MV-4-11 (cell line): Measurements from ENCODE around the gene ADIRF.
"Not testable (repeated sequence)": the region's sequence is repeated elsewhere in the genome, so short reads cannot be mapped to it uniquely, and the experiment has no call there.

Experiments
- DNase-seq: peaks from one replicate; lab custom pipeline; 2025; lab: John Stamatoyannopoulos, UW

The ADIRF gene

GRCh38 chr10:86960863-86961434, 7.3 kb upstream of the ADIRF start:
- DNase-seq, result no peak

DNA sequence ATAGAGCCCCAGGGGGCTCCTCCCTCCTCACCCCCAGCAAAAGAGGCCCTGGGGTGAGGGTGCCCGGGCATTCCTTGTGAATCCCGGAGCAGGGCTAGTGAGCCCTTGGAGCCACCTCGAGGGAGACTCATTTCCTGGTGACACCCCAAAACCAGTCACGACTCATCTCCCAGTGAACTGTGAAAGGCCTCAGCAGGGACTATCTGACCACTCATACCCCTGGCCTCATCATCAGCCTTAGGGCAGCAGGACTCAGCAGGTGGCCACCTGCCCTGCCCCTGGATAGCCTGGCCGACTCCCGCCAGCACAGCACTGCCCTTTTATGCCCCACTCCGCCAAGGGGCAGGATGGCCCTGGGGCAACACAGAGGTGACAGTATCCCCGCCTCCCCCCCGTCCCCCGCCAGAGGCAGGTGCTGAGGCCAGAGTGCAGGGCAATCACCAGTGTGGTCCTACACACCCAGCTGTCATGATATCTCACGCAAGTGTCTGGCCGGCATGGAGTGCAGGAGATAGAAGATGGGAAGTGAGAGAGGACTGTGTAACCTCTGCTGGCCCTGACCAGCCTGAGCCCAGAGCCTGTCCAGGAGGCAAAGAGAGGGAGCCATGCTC, 6.7 kb upstream of the ADIRF start:
- DNase-seq, result no peak

DNA sequence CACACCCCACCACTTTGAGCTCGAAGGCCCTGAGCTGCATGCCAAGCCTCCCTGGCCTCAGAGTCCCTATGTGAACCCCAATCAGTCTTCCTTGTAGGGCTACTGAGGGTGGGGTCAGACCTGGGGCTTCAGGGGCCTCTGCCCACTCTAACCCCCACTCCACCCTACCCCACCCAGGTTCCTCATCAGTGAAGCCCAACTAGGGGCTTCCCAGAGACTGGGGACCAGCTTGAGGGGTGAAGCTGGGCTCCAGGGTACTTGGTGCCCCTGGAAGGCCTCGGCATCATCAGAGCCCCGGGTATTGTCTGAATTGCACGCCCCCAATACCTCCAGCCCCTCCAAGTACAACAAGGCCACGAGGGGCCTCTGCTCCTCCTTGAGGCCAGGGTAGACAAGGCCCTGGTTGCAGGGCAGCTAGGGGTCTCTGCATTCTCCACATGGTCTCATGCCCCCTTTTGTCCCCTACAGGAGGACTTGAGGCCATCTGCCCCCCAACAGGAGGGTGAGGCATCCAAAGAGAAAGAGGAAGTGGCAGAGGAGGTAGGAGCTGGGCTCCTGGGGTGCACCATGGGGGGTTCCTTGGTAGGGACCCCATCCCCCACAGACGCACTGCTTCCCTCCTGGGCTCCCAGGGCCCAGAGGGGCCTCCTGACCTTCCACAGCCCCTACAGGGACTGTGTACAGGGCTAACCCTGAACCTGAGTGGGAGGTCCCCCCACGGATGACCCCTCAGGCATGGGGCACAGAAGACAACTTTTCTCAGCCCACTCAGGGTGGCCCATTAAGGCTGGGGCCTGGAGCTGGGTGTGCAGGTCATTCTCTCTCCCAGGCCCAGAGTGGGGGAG, 5.9 kb upstream of the ADIRF start:
- DNase-seq, result no peak

GRCh38 chr10:86962981-86963310, 5.3 kb upstream of the ADIRF start:
- DNase-seq, result no peak

DNA sequence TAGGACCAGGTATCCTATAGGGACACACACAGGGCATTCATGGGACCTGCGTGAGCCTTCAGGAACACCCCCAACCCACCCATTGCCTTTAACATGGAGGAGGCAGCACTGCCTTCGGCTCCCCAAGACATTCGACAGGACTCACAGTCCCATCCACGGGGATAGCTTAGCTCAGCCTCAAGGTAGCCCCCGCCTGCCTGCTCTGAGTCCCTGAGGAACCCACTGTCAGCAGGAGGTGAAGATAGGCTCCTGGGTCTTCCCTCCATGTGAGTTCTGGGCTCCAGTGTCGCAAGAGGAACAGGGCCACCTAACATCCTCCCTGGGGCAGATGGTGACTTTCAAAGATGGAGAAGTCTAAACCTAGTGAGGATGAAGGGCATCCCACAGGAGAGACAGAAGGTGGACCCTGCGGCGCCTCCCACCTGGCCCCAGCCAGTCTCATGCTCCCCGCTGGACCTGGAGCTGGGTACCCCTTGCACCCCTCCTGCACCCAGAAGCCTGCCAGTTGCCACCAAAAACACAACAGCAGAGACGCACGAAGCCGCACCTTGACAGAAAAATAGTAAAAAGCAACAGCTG, 4.9 kb upstream of the ADIRF start:
- DNase-seq, result no peak

- DNase-seq, result no peak
These were observed 4.0 kb upstream of the ADIRF start for GRCh38 chr10:86964061-86964846.

DNA sequence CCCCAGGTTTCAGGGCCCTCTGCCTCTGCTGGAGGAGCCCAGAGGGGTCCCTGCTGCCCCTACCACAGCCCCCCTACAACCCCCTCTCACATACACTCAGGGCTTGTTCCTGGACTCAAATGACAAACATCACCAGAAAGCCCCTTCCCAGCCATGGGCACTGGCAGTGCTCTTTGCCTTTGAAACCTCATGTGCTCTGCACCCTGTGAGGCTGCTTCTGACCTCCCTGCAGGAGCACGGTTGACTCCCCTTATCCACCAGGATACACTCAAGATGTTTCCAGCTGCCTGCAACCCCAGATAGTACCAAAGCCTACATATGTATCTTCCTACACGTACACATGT, 3.5 kb upstream of the ADIRF start:
- no peak for DNase-seq

DNA sequence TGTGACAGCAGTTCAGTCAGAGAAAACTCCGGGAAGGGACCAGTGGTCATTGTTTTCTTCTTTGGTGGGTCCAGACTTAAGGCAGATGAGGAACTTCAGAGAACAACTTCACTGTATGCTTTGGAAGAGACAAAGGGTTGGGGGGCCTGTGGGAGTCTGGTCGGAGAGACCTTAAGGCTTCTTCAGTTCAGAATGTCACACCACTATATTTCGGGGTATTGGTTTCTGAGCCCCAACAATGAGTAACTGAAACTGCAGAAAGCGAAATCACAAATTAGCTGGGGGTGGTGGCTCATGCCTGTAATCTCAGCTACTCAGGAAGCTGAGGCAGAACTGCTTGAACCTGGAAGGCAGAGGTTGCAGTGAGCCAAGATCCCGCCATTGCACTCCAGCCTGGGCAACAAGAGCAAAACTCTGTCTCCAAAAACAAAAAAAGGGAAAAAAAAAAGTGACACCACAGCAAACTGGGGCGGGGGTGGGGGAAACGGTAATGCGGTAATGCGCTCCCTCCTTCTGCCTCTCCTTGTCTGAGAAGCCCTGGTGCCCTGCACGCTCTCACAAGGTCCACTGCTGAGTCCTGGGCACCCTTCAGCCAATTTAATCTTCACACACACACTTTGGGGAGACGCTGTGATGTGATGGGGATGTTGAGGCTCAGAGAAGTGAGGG, 2.2 kb upstream of the ADIRF start:
- no peak for DNase-seq

DNA sequence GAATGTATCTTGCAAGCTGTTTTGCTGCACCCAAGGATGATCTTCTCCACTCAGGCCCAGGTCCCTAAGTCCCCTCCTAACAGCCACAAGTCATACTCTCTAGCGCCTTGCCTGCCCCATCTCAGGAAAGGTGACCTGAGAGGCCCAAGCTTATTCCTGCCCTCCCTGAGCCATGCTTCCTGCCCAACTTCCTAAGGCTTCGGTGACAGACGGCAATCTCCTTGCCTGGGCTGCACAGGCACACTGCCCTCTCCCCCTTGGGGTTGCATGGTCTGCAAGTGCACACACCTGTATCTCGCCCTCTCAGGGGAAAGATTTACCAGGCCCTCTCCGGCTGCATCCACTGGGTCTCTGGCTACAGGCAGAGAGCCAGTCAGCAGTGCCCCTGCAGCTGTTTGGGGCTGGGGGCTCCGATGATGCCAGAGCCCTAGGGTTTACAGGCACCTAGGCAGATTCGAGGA, 771 bp upstream of the ADIRF start:
- no peak for DNase-seq

GRCh38 chr10:86968994-86969355, 693 bp downstream of the ADIRF start:
- no peak for DNase-seq

DNA sequence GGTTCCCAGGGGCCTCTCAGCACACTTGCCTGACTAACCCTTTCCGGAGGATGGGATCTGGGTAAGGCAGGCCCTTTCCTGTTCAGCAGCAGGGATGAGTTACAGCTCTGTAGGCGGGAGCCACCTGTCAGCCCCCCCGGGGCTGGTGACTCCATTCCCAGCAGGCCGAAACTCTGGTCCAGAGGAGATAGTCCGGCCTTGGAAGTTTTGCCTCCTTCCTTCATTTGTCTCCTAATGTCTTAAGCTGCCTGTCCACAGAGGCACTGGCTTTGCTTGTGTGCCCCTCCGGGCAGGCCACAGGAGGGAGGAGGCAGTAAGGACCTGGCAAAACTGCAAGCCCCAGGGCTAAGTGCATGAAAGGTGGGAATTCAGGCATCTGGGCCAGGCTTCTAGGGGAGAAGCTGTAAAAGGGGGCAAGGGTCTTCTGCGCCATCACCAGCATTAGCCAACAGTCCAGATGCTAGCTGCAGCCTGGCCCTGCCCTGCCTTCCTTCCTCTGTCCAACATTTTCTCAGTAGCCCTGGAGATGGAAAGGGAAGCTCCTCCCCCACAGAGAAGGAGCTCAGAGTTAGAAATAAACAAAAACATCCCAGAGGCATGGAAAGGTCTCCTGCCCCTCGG, 1.2 kb downstream of the ADIRF start:
- DNase-seq, result no peak

DNA sequence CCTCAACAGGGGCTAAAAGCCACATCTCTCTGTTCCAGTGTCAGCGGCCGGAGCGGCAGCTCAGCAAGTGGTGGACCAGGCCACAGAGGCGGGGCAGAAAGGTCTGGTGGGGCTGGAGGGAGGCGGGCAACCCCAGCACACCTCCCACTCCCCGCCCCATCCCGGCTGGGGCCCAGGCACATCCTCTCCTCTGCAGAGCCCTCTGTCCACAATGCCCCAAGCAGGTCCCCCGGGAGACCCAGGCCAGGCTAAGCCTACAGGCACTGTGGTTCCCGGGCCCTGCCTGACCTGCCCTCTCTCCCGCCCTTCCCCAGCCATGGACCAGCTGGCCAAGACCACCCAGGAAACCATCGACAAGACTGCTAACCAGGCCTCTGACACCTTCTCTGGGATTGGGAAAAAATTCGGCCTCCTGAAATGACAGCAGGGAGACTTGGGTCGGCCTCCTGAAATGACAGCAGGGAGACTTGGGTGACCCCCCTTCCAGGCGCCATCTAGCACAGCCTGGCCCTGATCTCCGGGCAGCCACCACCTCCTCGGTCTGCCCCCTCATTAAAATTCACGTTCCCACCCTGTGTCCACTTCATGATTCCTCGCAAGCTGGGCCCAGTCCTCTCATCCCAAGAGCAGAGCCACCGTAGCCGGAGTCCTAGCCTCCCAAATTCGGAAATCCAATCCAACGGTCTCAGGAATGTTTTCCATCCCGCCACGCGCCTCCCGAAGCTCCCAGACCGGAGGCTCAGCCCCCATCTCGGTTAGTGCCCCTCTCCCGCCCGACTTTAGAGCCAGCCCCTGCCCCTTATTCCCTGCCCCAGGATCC, 2.1 kb downstream of the ADIRF start:
- peak; percentile 27 for DNase-seq

DNA sequence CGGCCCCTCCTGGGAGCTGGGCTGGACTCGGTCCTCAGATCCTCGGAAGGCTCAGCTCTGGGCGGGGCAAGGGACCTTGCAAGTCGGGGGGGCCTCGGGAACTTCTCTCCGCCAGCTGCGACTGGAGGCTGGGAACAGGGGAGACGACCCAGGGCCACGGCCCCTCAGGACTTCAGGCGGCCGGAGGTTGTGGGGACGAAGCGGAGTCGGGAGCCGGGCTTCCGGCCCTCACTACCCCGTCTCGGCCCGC, 2.6 kb downstream of the ADIRF start:
- no peak for DNase-seq

DNA sequence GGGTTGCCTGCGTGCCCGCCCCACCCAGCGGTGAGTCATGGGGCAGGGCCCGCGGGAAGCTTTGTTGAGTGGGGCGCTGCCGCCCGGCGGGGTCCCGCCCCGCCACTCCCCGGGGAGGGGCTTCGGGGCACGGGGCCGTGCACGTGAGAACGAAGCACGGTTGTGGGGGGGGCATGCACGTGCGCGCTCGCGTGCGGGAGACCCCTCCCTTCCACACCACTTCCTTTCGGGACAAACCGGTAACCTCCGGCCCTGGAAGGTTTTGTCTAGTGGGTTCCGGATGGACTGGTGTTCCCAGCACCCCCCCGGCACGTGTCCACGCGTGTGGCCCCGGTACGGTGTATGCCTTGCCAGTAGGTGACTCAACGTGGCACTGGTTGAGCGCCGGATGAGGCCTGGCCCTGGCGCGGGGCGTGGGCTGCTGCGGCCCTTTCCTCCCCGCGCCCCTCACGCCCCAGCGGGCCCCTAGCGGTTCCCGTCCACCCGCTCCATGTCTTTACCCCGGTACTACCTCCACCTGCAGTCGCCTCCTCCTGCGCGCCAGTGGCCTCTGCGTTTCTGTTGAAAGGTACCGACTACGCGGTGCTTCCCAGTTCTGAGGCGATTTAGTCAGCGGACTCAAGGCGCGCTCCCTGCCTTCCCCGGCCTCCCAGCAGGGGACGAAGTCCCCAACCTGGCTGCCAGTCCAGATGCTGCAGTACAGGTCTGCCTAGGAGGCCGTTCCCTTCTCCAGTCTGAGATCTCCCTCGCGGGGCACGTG, 3.1 kb downstream of the ADIRF start:
- peak; percentile 85 for DNase-seq

DNA sequence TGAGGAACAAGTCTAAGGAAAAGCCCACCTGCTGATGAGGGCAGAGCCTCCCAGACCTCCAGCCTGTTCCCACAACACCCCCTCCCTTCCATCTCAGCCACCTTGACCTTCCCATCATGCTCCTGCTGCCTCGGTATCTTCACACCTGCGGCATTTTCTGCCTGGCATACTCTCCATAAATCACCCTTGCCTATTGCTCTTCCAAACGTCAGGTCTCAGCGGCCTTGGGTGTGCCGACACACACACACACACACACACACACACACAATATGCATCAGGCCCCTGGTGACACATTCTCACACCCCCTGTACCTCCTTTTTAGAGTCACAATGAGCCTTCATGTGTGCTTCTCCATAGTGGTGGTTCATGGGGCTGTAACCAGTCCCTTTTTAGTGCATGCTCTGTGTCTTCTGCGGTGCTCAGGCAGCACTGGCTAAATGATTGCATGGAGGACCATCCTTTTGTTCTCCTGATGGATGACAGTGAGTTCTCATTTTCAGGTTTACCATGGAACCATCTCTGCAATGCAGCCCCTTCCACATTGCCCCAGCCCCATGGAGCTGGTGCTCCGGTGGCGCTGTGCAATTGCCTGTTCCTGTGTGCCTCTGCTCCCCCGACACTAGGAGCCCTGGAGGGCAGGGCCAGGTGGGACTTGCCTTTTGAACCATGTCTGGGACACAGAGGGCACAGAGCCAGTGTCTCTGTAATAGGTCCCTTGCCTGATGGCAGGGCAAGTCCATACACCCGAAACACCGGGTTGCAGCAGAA, 4.5 kb downstream of the ADIRF start:
- DNase-seq, result no peak

DNA sequence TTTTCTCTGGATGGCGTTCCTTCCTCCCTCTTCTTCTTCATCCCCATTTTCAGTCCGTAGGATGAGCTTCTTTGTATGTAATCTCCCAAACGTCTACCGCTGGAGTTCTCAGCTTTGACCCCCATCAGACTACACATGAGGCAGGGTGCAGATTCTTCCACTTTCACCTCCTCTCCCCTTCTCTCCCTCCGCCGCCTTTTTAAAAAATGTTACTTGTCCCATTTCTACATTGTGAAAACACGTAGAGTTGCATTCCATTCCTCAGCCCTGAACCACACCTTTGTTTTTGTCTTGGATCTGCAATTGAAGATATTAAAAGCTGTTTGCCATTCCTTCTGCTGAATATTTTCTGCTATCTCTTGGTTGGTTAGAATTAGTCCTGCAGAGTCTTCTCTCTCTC, 6.2 kb downstream of the ADIRF start:
- DNase-seq, result no peak

DNA sequence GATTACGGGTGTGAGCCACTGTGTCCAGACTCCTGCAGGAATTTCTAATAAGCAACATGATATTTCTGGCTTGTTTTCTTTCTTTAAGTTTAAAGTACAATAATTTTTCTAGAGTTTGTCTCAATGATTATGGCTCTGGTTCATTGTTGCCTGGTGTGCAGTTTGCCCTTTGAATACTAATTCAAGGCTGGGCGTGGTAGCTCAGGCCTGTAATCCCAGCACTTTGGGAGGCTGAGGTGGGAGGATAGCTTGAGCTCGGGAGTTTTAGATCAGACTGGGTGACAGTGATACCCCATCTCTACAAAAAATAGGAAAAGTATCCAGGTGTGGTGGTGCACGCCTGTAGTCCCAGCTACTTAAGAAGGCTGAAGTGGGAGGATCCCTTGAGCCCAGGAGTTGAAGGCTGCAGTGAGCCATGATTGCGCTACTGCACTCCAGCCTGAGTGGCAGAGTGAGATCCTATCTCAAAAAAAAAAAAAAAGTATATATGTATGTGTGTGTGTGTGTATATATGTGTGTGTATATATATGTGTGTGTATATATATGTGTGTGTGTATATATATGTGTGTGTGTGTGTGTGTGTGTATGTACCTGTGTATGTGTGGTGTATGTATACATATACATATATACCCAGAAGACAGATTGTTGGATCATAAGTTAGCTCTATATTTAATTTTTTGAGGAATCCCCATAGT, 8.2 kb downstream of the ADIRF start:
- no peak for DNase-seq

DNA sequence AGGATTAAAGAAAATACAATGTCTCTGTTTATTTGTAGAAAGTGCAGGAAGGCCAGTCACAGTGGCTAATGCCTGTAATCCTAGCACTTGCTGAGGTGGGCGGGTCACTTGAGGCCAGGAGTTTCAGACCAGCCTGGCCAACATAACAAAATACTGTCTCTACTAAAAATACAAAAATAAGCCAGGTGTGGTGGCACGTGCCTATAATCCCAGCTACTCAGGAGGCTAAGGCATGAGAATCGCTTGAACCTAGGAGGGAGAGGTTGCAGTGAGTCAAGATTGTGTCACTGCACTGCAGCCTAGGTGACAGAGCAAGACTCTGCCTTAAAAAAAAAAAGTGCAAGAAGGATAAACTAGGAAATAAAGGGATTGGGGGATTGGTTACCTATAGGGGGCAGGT, 10.2 kb downstream of the ADIRF start:
- not testable (repeated sequence) for DNase-seq
